Testis (tissue), 2 donors: ENCODE data around the gene COL4A2.

ENCODE experiments used
- CTCF ChIP-seq, 3 experiments: fragments of 450-650 bp in 2 of 3; fragments of 200-600 bp in 1 of 3; sonication (generic) in 1 of 3; IDR thresholded peaks; one replicate each; pipeline ENCODE4 v1.5.1; 2016 to 2019; ENCODE audit warnings: antibody characterized with exemption in 3 of 3, mild to moderate bottlenecking in 2 of 3, moderate library complexity in 1 of 3
- POLR2A ChIP-seq: fragments of 450-650 bp; IDR thresholded peaks from one replicate; pipeline ENCODE4 v1.6.1; 2017; ENCODE audit warnings: antibody characterized with exemption, mild to moderate bottlenecking, moderate library complexity

DNA sequence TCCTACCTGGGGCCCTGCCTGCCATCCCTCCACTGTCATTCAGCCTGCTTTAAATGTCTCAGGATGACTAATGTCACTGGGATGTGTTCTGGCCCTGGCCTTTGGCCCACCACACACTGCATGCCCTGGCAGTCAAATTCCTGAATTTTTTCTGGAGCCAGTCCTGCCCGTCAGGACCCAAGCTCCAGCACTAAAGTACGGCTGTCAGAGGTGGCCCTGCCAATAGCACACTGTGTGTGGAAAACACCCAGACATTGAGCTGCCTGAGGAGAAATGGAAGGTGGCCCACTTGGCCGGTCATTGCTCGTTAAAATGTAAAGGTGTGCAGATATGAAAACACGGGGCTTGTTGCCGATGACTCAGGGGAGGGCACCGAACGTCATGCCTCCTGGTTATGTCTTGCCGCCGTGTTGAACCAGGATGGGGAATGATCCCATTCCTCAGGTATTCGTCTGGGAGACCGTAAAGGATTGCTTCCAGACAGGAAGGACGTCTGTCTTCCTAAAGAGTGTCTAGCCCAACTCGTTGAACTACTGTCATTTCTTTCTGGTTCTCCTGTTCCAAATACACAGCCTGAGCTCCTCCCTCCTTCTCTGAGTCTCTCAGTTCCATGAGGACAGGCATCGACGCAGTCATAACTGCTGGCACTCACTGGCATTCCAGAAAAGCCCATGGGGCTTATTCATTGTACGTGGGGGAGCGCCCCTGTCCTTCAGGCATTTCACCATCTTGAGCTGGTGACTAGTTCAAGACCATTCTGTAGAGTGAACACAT is 40.6 kb downstream of the COL4A2 start:
- TF ChIP-seq CTCF (IDR thresholded peaks at IDR 0.05) (no peak), POLR2A (no peak)
